Ishikawa (cell line): ENCODE data around the gene PREPL.

Experiments
- CEBPB ChIP-seq: IDR thresholded peaks from 2 replicates; pipeline ENCODE4 v1.6.1; 2012
- CREB1 ChIP-seq: IDR thresholded peaks from 2 replicates; pipeline ENCODE4 v1.6.1; 2012; ENCODE audit warnings: low read depth
- EGR1 ChIP-seq: IDR thresholded peaks from 2 replicates; pipeline ENCODE4 v1.6.1; 2012
- EP300 ChIP-seq: IDR thresholded peaks from 2 replicates; pipeline ENCODE4 v1.6.1; 2012; ENCODE audit warnings: borderline replicate concordance
- FOXM1 ChIP-seq: IDR thresholded peaks from 2 replicates; pipeline ENCODE4 v1.6.1; 2012; ENCODE audit warnings: low read depth, borderline replicate concordance
- NFIC ChIP-seq: IDR thresholded peaks from 2 replicates; pipeline ENCODE4 v1.6.1; 2012
- RAD21 ChIP-seq: IDR thresholded peaks from 2 replicates; pipeline ENCODE4 v1.6.1; 2012; ENCODE audit warnings: low read depth
- TAF1 ChIP-seq: IDR thresholded peaks from 2 replicates; pipeline ENCODE4 v1.6.1; 2012; ENCODE audit warnings: low read depth, mild to moderate bottlenecking
- TCF12 ChIP-seq: IDR thresholded peaks from 2 replicates; pipeline ENCODE4 v1.6.1; 2012; ENCODE audit warnings: low read depth
- TEAD4 ChIP-seq: IDR thresholded peaks from 2 replicates; pipeline ENCODE4 v1.6.1; 2012
- YY1 ChIP-seq: IDR thresholded peaks from 2 replicates; pipeline ENCODE4 v1.6.1; 2012; ENCODE audit warnings: low read depth
- ZBTB7A ChIP-seq: IDR thresholded peaks from 2 replicates; pipeline ENCODE4 v1.6.1; 2012; ENCODE audit warnings: low read depth
- TF ChIP-seq, protein P1 (sequence below): IDR thresholded peaks from 2 replicates; pipeline ENCODE4 v1.6.1; 2012
- TF ChIP-seq, protein P2 (sequence below): IDR thresholded peaks from 2 replicates; pipeline ENCODE4 v1.6.1; 2012; ENCODE audit warnings: low read depth, mild to moderate bottlenecking
- TF ChIP-seq, protein P3 (sequence below): IDR thresholded peaks from 2 replicates; pipeline ENCODE4 v1.6.1; 2012

The PREPL gene

DNA sequence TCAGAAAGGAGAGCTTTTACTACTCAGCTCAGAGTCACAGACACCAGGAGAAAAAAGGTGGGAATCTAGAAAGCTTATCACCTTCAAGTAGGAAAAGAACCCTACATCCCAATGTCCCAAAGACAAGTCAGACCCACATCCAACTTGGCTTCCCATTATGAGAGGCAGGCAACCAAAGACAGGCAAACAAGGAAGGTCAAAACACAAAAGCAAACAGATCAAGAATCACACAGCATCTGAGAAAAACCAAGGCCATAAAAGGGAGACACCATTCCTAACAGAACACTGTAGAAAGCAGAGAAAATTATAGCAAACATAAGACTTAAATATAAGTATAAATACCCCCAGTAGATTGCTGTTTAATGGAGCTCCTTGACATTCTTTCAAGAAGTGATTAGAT lies 45.3 kb downstream of the PREPL start:
- no peak for TF ChIP-seq CREB1
- TF ChIP-seq CEBPB = no peak
- TF ChIP-seq, protein P1, sequence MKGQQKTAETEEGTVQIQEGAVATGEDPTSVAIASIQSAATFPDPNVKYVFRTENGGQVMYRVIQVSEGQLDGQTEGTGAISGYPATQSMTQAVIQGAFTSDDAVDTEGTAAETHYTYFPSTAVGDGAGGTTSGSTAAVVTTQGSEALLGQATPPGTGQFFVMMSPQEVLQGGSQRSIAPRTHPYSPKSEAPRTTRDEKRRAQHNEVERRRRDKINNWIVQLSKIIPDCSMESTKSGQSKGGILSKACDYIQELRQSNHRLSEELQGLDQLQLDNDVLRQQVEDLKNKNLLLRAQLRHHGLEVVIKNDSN = no peak
- no peak for TF ChIP-seq TCF12
- no peak for TF ChIP-seq FOXM1
- TF ChIP-seq RAD21 = no peak
- no peak for TF ChIP-seq TAF1
- TF ChIP-seq EGR1 = no peak
- no peak for TF ChIP-seq ZBTB7A
- TF ChIP-seq, protein P2, sequence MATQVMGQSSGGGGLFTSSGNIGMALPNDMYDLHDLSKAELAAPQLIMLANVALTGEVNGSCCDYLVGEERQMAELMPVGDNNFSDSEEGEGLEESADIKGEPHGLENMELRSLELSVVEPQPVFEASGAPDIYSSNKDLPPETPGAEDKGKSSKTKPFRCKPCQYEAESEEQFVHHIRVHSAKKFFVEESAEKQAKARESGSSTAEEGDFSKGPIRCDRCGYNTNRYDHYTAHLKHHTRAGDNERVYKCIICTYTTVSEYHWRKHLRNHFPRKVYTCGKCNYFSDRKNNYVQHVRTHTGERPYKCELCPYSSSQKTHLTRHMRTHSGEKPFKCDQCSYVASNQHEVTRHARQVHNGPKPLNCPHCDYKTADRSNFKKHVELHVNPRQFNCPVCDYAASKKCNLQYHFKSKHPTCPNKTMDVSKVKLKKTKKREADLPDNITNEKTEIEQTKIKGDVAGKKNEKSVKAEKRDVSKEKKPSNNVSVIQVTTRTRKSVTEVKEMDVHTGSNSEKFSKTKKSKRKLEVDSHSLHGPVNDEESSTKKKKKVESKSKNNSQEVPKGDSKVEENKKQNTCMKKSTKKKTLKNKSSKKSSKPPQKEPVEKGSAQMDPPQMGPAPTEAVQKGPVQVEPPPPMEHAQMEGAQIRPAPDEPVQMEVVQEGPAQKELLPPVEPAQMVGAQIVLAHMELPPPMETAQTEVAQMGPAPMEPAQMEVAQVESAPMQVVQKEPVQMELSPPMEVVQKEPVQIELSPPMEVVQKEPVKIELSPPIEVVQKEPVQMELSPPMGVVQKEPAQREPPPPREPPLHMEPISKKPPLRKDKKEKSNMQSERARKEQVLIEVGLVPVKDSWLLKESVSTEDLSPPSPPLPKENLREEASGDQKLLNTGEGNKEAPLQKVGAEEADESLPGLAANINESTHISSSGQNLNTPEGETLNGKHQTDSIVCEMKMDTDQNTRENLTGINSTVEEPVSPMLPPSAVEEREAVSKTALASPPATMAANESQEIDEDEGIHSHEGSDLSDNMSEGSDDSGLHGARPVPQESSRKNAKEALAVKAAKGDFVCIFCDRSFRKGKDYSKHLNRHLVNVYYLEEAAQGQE = no peak

DNA sequence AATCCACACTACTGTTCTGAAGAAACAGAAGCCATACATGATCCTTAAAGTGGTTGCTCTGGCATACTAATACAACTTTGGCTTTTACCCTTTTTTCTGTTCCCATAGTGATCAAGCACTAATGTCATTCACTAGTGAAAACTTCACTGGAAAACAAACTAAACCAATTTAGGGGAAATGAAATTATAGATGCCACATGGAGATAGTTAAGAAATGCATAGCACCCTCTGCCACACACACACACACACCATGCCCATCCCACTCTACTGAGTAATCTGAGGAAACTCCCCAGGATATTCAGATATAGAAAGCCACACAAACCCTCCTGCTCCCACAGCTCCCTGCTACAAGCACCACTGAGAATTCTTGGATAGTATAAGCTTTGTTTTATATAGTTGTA lies 46.9 kb downstream of the PREPL start:
- TF ChIP-seq EP300 (no peak), TEAD4 (no peak), EGR1 (no peak), CREB1 (no peak), CEBPB (no peak), TCF12 (no peak), RAD21 (no peak), ZBTB7A (no peak), NFIC (no peak), YY1 (no peak)
- TF ChIP-seq, protein P3, sequence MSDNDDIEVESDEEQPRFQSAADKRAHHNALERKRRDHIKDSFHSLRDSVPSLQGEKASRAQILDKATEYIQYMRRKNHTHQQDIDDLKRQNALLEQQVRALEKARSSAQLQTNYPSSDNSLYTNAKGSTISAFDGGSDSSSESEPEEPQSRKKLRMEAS = no peak
- TF ChIP-seq, protein P2 = no peak
- TF ChIP-seq, protein P1 = no peak

DNA sequence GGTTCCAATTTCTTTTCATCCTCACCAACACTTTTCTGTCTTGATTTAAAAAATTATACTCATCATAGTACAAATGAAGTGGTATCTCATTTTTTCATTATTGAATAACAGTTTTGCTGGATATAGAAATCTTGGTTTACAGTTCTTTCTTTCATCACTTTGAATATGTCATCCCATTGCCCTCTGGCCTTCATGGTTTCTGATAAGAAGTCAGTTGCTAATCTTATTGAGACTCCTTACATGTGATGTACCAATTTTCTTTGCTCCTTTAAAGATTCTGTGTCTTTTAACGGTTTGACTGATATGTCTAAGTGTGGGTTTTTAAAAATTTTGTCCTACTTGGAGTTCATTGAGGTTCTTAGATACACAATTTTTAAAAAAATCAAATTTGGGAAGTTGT lies 51.0 kb downstream of the PREPL start:
- TF ChIP-seq EP300 (no peak), TCF12 (no peak), NFIC (no peak), TAF1 (no peak), CREB1 (no peak), RAD21 (no peak), FOXM1 (no peak), CEBPB (no peak), TEAD4 (no peak), YY1 (no peak)
- TF ChIP-seq, protein P3 = no peak

DNA sequence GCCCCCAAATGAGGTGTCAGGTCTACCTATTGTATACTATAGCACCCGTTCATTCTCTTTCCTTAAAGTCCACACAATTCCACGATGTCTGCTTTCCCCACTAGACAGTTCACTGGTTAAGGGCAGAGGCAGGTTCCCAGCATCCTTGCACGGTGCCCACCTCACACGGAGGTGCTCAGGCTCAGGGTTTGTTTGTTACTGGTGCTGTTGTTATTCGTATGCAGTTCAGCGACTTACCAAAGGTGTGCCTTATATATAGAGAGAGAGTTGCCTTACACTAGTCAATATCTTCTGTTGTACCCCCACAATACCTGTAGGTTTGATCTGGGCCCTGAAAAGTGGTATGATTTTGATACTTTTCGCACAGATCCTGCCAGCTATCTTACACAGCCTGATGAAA lies 55.4 kb downstream of the PREPL start:
- TF ChIP-seq TCF12 (no peak), YY1 (no peak), EGR1 (no peak), TAF1 (no peak), CEBPB (no peak), ZBTB7A (no peak), FOXM1 (no peak), TEAD4 (no peak)
- TF ChIP-seq, protein P3 = no peak

DNA sequence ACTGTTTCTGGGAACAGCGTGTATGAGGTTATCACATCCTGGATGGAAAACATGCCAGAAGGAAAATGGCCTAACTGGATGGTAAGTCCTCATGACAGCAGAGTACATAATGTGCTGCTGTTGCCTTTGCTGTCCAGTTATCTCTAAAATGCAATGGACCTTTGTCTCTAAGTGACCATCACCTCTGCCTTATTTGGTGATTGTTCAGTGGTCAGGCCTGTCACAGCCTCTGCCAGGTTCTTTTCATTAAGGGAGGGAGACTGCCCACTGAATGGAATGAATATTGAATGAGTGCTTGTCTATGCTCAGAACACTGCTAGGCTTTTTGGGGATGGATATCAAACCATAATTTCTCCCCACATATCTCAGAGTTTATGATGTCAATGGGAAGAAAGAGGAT lies 57.0 kb downstream of the PREPL start:
- no peak for TF ChIP-seq EGR1
- TF ChIP-seq RAD21 = no peak
- TF ChIP-seq, protein P3 = no peak
- TF ChIP-seq TCF12 = no peak
- no peak for TF ChIP-seq CEBPB

DNA sequence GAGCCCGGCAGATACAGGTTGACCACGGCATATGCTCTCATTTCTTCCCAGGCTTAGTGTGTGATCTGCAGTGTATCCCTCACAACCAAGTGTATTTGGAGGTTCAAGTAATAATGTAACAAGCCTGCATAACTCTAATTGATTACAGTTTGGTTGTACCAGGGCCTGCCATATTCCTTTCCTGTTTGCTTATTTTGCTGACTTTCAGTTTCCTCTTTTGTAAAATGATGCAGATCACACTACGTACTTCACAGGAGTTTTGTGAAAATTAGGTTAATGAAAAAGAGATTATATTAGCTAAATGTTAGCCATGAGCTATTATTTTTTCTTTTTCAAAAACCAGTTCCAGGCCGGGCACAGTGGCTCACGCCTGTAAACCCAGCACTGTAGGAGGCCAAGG lies 60.2 kb downstream of the PREPL start:
- TF ChIP-seq CREB1 (no peak), TCF12 (no peak), FOXM1 (no peak), EGR1 (no peak), TAF1 (no peak)
- TF ChIP-seq, protein P2 = no peak
